Middle frontal gyrus (tissue), 1 donor: ENCODE measurements around the gene ADGRB2.

ENCODE experiments used
- DNase-seq: peaks from one replicate; pipeline ENCODE4 v3.0.0-alpha.2; 2015; ENCODE audit warnings: low spot score; ENCODE audit errors: extremely low spot score

The ADGRB2 gene

DNA sequence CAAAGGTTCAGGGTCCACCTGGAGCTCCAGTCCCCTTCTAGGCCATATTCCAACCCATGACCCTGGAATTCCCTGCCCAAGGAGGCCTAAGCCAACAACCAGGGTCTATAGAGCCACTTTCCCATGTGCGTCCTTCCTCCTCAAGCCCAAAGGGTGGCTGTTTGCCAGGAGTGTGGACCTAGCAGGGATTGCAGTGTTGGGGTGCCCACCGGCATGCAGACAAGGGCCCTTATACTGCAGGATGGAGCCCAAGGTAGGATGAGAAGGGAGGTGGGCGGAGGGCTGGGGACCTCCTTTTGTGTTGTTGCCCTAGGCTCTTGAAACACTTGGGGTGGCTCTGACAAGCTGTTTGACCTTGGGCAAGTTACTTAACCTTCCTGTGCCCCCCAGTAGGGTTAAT, 19.7 kb upstream of the ADGRB2 start:
- DNase-seq: no peak

- no peak for DNase-seq
These were observed 18.6 kb upstream of the ADGRB2 start for GRCh38 chr1:31782421-31783410.

DNA sequence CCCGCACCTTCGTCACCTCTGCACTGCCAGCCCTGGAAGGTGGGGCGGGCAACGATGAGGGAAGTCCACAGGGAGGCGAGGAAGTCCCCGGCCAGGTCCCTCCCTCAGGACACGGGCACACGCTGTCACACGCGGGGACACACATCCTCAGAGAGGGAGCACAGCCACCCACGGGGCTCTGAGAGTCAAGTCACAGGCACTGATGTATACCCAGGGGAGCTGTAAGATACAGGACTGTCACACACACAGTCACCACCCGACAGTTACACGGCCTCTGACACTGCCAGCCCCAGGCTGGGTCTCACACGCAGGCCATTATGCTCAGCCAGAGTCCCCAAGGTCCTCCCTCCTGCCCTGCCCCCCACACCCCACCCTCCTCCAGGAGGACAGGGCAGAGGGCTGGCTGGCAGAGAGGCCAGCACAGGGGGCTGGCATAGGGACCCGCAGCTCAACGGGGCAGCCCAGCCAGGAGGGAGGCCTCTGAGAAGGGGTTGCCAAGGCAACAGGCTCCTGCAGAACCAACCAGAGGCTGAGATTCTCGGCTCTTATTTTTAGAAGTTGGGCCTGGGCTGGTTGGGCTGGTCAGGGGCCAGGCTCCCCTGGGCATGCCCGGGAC, 17.7 kb upstream of the ADGRB2 start:
- DNase-seq: no peak

GRCh38 chr1:31781138-31781755, 17.1 kb upstream of the ADGRB2 start:
- DNase-seq: no peak

DNA sequence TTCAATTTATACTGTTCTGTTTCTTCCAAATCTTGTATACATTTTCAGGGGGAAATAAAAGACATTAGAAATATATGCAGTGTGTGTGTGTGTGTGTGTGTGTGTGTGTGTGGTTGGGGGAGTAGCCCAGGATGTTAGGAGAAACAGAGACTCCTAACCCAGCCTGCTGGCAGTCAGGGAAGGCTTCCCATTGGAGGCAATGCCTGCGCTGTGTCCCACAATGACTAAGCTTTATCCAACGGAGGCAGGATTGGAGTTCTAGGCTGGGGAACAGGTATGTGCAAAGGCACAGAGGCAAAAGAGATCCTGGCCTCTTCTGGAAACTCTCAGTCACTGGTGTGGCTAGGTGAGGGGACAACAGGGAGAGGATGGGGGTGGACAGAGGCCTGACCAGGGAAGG, 16.5 kb upstream of the ADGRB2 start:
- DNase-seq: no peak

DNA sequence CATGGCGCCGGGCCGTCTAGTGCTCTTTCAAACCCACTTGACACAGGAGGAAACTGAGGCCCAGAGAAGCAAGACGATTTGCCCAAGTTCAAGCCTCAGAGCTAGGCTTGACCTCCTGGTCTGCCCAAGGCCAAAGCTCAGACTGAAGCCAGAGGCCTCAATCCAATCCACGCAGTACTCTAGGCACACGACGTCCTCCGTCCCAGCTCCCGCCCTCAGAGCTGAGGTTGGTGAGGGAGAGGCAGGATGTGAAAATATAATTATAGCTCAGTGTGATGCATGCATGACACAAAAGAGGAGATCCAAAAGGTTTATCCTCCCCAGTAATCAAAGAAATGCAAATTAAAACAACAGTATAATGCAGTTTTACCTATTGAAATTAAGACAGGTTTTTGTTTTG, 15.5 kb upstream of the ADGRB2 start:
- no peak for DNase-seq

DNA sequence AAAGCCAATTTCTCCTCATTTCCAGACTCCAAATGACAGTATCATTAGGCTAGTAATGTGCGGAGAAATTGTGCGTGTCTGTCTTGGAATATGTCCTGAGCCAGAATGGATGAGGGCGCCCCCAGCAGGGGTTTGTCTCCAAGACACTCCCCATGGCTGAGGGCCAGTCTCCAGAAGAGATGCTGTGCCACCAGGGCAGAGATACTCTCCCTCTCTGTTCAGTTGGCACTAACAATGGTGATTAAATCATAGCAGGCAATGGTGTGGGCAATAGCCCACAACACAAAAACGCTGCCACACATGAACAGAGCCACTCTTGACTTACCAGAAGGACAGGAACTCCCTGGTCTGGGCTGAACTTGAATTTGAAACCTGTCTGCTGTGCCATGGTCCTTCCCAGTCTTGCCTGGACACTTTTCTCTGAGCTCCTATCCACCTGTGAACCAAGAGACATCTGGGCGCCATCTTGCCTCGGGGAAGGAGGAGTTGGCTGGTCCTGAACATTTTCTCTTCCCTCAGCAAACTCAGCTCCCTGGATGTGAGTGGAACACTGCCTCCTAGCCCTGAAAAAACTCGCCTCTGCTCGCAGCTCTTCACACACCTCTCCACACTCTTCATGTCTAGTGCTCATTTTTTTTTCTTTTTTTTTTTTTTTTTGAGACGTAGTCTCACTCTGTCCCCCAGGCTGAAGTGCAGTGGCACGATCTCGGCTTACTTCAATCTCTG, 14.8 kb upstream of the ADGRB2 start:
- no peak for DNase-seq

DNA sequence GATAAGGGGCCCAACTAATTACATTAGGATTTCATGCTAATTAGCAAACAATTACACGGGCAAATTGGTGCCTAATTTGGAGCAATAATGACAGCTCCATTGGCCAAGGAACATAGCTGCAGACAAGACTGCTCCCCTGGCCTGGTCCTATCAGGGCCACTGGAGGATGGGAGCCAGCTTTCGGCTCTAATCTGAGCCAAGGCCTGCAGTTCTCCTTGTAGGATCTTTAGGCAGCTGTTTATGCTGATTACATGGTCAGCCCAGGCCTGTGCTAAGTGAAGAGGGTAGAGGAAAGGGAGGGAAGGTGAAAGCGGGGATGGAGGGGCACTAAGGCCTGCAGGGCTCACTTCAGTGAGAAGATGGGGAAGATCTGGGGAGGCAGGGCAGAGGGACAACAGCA, 12.4 kb upstream of the ADGRB2 start:
- no peak for DNase-seq

DNA sequence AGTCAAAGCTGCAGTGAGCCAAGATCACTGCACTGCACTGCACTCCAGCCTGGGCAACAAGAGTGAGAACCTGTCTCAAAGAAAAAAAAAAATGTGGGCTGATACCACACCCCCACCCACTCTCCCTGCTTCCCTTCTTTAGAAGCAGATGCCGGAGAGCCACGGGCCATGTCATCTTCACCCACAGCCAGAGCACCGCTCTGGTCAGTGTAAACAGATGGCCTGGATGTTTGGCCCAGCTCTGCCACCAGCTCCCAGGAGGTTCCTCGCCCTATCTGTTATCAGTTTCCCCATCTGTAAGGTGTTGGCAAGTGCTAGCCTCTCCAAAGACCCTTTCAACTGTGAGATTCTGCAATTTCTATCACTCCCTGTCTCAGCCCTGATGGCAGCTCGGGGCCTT, 11.9 kb upstream of the ADGRB2 start:
- DNase-seq: no peak

DNA sequence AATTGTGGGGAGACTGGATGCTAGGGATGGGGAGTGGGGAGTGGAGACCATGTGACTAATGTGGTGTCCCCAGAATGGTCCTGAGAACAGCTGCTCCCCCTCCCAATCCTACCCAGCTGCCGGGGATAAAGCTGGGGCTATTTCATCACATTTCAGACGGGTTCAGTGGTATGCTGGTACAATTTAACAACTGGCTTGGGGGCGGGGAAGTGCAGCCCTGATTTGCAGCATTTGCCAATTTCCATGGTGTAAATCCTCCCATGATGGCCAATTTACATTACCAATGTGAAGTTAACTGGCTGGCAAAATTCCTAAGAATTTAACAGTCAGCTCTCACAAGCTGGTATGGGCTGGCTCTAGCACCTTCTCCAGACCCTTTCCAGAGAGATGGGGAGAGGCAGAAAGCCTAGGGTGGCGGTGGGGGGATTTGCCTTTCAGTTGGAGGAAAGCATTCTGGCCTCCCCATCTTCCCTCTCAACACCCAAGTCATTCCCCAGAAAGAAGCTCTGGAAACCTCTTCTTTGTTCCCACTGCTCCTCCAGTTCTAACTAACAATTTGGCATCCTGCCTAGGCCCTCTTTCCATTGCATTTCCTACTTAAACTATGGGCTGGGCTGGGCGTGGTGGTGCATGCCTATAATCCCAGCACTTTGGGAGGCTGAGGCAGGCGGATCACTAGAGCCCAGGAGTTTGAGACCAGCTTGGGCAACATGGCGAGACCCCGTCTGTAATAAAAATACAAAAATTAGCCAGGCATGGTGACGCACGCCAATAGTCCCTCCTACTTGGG, 11.3 kb upstream of the ADGRB2 start:
- DNase-seq: no peak

DNA sequence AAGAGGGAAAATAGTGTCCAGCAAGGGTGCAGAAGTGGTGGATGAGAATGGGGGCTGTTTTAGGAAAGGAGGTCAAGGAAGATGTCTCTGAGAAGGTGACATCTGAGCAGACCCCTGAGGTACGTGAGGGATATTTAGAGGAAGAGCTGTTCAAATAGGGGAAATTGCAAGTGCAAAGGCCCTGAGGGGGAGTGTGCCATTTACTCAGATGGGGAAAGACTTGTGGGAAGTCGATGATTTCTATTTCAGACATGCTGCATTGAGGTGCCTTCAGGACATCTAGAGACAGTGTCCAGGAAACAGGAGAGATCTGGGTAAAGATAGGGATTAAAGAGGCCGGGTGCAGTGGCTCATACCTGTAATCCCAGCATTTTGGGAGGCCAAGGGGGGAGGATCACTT, 10.4 kb upstream of the ADGRB2 start:
- DNase-seq: no peak

DNA sequence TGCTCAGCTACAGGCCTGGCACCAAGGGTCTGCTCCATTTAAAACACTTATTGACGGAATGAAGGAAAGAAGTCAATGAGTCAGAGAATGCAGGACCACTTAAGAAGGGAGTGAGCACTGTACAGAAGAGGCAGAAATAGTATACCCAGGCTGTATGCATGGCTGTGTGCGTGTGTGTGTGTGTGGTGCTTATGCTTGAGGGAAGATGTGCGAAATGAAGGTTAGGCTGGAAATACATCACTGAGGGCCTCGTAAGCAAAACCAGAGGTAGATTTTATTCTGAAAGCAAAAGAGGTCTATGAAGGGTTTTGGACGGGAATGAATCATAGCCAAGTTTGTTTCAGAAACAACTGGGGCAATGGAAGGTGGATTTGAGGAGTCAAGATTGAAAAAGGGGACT, 9.7 kb upstream of the ADGRB2 start:
- DNase-seq: no peak

DNA sequence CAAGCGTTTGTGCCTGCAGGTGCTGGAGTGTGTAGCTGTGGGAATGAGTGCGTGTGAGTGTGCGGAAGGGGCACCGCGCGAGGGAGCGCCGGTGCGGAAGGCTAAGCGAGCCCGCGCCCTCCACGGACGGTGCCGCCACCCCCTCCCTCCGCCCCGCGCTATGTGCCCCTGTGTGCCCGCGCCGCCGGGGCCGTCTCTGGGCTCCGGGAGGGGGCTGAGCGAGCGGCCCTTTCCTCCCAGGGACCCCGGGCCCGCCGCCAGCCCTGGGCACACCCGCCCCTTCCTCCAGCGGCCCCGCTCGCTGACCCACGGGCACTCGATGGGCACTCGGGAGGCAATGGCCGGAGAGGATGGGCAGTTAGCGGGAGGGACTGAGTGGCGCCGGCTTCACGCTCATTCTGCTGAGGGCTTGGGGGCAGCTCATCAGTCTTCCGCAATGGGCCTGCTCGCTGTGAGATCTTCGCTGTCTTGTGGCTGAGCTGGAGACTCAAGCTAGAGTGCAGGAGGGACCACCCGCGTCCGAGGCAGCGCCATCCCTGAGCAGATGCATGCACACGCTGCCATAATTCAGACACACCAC, 8.6 kb upstream of the ADGRB2 start:
- DNase-seq: no peak

GRCh38 chr1:31771891-31772668, 7.9 kb upstream of the ADGRB2 start:
- no peak for DNase-seq

DNA sequence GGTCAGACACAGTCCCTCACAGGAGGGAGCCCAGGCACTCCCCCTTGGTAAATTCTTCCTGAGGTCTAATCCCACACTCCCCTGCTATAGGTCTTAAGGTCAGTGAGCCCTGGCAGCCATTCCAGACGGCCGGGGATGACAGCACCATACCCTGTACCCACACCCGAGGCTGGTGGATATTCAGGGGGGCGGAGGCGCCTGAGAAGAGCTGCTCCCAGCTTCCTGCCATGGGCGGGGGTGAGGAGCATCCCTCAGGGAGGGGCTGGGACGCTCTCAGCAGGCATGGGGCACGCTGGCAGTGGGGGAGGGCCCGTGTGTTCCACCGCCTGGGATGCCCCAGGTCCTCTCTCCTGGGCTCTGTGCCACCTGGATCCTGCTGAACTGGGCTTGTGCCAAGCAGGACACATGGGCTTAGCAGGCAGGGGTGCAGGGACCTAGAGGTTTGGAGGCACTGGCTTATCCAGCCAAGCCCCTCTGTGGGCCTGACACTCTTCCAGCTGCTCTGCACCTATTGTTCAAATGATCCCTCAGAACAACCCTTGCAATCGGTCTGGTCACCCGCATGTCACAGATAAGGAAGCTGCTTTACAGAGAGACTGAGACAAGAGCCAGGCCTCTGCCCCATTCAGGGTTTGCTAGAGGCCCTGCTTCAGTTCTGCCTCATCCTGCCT, 5.7 kb upstream of the ADGRB2 start:
- no peak for DNase-seq

DNA sequence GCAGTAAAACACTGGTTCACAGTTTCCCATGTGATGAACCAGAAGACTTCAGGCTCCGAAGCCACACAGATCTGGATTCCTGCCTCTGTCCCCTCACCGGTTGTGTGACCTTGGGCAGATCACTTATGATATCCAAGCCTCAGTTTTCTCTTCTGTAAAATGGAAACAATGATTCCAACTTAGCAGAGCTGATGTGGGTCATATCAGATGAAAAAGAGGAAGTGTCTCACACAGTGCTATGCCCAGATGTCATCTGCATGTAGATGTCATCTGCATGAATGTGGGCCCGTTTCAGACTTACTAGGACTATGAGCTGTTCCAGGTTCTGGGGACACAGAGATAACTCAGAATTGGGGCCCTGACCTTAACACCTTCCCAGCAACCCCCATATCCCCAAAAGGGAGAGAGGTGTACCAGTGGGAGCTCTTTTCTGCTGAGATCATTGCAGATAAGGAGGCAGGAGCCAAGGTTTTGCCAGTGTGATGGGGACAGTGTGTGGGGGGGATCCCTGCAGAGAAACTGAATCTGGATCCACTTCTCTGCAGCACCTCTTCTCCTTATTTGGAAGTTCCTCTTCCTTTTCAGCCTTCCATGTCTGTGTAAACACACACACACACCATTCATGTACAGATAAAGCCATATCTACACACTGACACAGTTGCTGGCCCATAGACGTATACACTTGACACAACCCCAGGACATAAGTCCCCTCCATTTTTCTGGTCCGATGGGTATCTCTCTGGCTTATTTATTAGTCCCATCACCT, 5.0 kb upstream of the ADGRB2 start:
- DNase-seq: no peak

- no peak for DNase-seq
These were observed 4.3 kb upstream of the ADGRB2 start for GRCh38 chr1:31768407-31768907.

GRCh38 chr1:31767225-31767624, 3.1 kb upstream of the ADGRB2 start:
- DNase-seq: no peak
